OCI-LY1 (cell line): ENCODE results near the gene EEF1AKMT2.

Source experiments
- H2AFZ ChIP-seq: fragments of 200-600 bp; sonication (generic), shearing (Covaris generic); 2 replicates; pipeline ENCODE4 v1.6.0; 2014; ENCODE audit warnings: antibody characterized with exemption, mild to moderate bottlenecking, low read length
- H3F3A ChIP-seq: fragments of 200-600 bp; sonication (generic), shearing (Covaris generic); 2 replicates; pipeline ENCODE4 v1.6.0; 2014; ENCODE audit warnings: mild to moderate bottlenecking, antibody characterized with exemption, low read length, moderate library complexity; ENCODE audit not compliant: insufficient read depth
- H3K27ac ChIP-seq: fragments of 200-600 bp; sonication (generic); 2 replicates; pipeline ENCODE4 v1.5.1; 2014; ENCODE audit warnings: low read length, mixed run types, mild to moderate bottlenecking, low read depth; ENCODE audit not compliant: poor library complexity, severe bottlenecking
- H3K27me3 ChIP-seq: fragments of 200-600 bp; sonication (generic); 2 replicates; pipeline ENCODE4 v1.6.0; 2014; ENCODE audit warnings: antibody characterized with exemption, mild to moderate bottlenecking, low read length, moderate library complexity; ENCODE audit not compliant: insufficient read depth
- H3K36me3 ChIP-seq: fragments of 200-600 bp; sonication (generic); 2 replicates; pipeline ENCODE4 v1.6.1; 2014; ENCODE audit warnings: mild to moderate bottlenecking, antibody characterized with exemption, low read length, moderate library complexity, mixed read lengths; ENCODE audit not compliant: insufficient read depth
- H3K4me1 ChIP-seq: fragments of 200-600 bp; sonication (generic); 2 replicates; pipeline ENCODE4 v1.5.1; 2014; ENCODE audit warnings: mild to moderate bottlenecking, low read length, moderate library complexity; ENCODE audit not compliant: insufficient read depth, severe bottlenecking
- H3K4me2 ChIP-seq: fragments of 200-600 bp; sonication (generic), shearing (Covaris generic); 2 replicates; pipeline ENCODE4 v1.6.1; 2014; ENCODE audit warnings: low read length
- H3K4me3 ChIP-seq: fragments of 200-600 bp; sonication (generic); 2 replicates; pipeline ENCODE4 v1.5.1; 2014; ENCODE audit warnings: low read length, low read depth, mild to moderate bottlenecking, mixed read lengths; ENCODE audit not compliant: poor library complexity, severe bottlenecking
- H3K79me2 ChIP-seq: fragments of 200-600 bp; shearing (Covaris generic); 2 replicates; pipeline ENCODE4 v1.6.1; 2016; ENCODE audit warnings: mixed run types, low read length, mixed read lengths; ENCODE audit not compliant: insufficient read depth
- H3K9ac ChIP-seq: fragments of 200-600 bp; sonication (generic), shearing (Covaris generic); 2 replicates; pipeline ENCODE4 v1.6.1; 2014; ENCODE audit warnings: mild to moderate bottlenecking, low read length, mixed read lengths
- H3K9me2 ChIP-seq: fragments of 200-600 bp; sonication (generic), shearing (Covaris generic); 2 replicates; pipeline ENCODE4 v1.6.1; 2014; ENCODE audit warnings: low read depth, mild to moderate bottlenecking, low read length, mixed read lengths
- H3K9me3 ChIP-seq: fragments of 200-600 bp; shearing (Covaris generic); 2 replicates; pipeline ENCODE4 v1.6.1; 2014; ENCODE audit warnings: low read length, mixed read lengths
- H4K20me1 ChIP-seq: fragments of 200-600 bp; sonication (generic), shearing (Covaris generic); 2 replicates; pipeline ENCODE4 v1.6.0; 2016; ENCODE audit warnings: mild to moderate bottlenecking, low read length; ENCODE audit not compliant: insufficient read depth
- CTCF ChIP-seq: fragments of 200-600 bp; sonication (generic), shearing (Covaris generic); IDR thresholded peaks from 2 replicates; pipeline ENCODE4 v1.5.1; 2017; ENCODE audit warnings: mild to moderate bottlenecking, antibody characterized with exemption, low read length, moderate library complexity, mixed read lengths
- EZH2 ChIP-seq: fragments of 200-600 bp; sonication (generic), shearing (Covaris generic); IDR thresholded peaks from 2 replicates; pipeline ENCODE4 v1.8.0; 2017; ENCODE audit warnings: borderline replicate concordance, mixed run types, mild to moderate bottlenecking, antibody characterized with exemption, low read length, moderate library complexity, mixed read lengths

EEF1AKMT2 gene

GRCh38 chr10:124728071-124728829 lies 63.4 kb downstream of the EEF1AKMT2 start:
- Histone ChIP-seq H3K4me2 (peak overlapping the region; percentile 27; the same call in 1 of the 2 replicates), H4K20me1 (no peaks in the 10 kb centered on the region), H3K79me2 (peaks cover 32% of the 10 kb centered on the region), H3F3A (peaks cover 2% of the 10 kb centered on the region; the same call in 1 of the 2 replicates), H2AFZ (no peak overlapping the region), H3K4me1 (peaks cover 85% of the 10 kb centered on the region), H3K9ac (no peak overlapping the region; the same call in 1 of the 2 replicates), H3K27me3 (no peaks in the 10 kb centered on the region), H3K4me3 (no peak overlapping the region), H3K27ac (peak overlapping the region; percentile 69), H3K9me2 (no peaks in the 10 kb centered on the region), H3K36me3 (peaks cover 58% of the 10 kb centered on the region), H3K9me3 (no peaks in the 10 kb centered on the region)
- TF ChIP-seq EZH2 (no peak), CTCF (no peak)

GRCh38 chr10:124727361-124727960 lies 64.2 kb downstream of the EEF1AKMT2 start:
- Histone ChIP-seq H3K9ac (no peak overlapping the region; the same call in 1 of the 2 replicates), H3K9me3 (no peaks in the 10 kb centered on the region), H2AFZ (no peak overlapping the region), H3K36me3 (peaks cover 54% of the 10 kb centered on the region), H3K79me2 (peaks cover 37% of the 10 kb centered on the region), H3F3A (peaks cover 2% of the 10 kb centered on the region; the same call in 1 of the 2 replicates), H3K4me3 (no peak overlapping the region), H3K27me3 (no peaks in the 10 kb centered on the region), H3K4me2 (no peak overlapping the region; the same call in 1 of the 2 replicates), H3K4me1 (peaks cover 87% of the 10 kb centered on the region), H3K9me2 (no peaks in the 10 kb centered on the region), H3K27ac (peak overlapping the region; percentile 43), H4K20me1 (no peaks in the 10 kb centered on the region)
- TF ChIP-seq CTCF (no peak), EZH2 (no peak)

GRCh38 chr10:124725791-124726190 lies 65.9 kb downstream of the EEF1AKMT2 start:
- Histone ChIP-seq H3K9me3 (no peaks in the 10 kb centered on the region), H3K9ac (no peak overlapping the region), H3K4me1 (peaks cover 96% of the 10 kb centered on the region), H3K4me2 (peak overlapping the region; percentile 30; the same call in 1 of the 2 replicates), H3K4me3 (no peak overlapping the region), H4K20me1 (no peaks in the 10 kb centered on the region), H3K36me3 (peaks cover 43% of the 10 kb centered on the region), H3K9me2 (no peaks in the 10 kb centered on the region), H3K79me2 (peaks cover 49% of the 10 kb centered on the region), H3K27me3 (no peaks in the 10 kb centered on the region), H2AFZ (no peak overlapping the region), H3K27ac (peak overlapping the region; percentile 69), H3F3A (peaks cover 2% of the 10 kb centered on the region; the same call in 1 of the 2 replicates)
- TF ChIP-seq CTCF: no peak
- TF ChIP-seq EZH2: no peak
